HEK293 (cell line): ENCODE measurements around the gene EFCAB11.

ENCODE experiments used
- CTCF ChIA-PET: fragments of 350-600 bp; formaldehyde crosslinking; extraction: SDS; loops from one replicate; lab custom pipeline; 2021; ENCODE audit warnings: antibody characterized with exemption; lab: Yijun Ruan, JAX
- POLR2A ChIA-PET: fragments of 300-600 bp; formaldehyde crosslinking; extraction: SDS; loops from one replicate; lab custom pipeline; 2020; ENCODE audit warnings: antibody characterized with exemption, inconsistent platforms; lab: Yijun Ruan, JAX
- H3K27ac ChIP-seq: fragments of 200-500 bp; sonication (Bioruptor generic); 2 replicates; pipeline ENCODE4 v1.5.1; 2014; ENCODE audit warnings: low read depth, low read length, control low read depth, inconsistent platforms; ENCODE audit errors: extremely low read depth
- H3K36me3 ChIP-seq, 2 experiments: fragments of 200-500 bp in 1 of 2; sonication (Bioruptor generic) in 1 of 2; 1 replicate in 1 of 2; 2 replicates in 1 of 2; pipeline ENCODE4 v1.5.1; 2014 to 2017; ENCODE audit warnings: inconsistent platforms in 2 of 2, low read length in 2 of 2; ENCODE audit not compliant: control insufficient read depth in 2 of 2, insufficient read depth in 1 of 2
- H3K4me1 ChIP-seq: fragments of 200-500 bp; sonication (Bioruptor generic); 2 replicates; pipeline ENCODE4 v1.5.1; 2014; ENCODE audit warnings: mild to moderate bottlenecking, low read length, inconsistent platforms; ENCODE audit not compliant: control insufficient read depth, insufficient read depth
- H3K4me3 ChIP-seq: 2 replicates; pipeline ENCODE4 v1.5.1; 2011; ENCODE audit warnings: low read depth, mild to moderate bottlenecking, control low read depth, low read length, moderate library complexity
- H3K9me3 ChIP-seq: fragments of 200-500 bp; sonication (Bioruptor generic); 2 replicates; pipeline ENCODE4 v1.5.1; 2014; ENCODE audit warnings: low read depth, low read length, inconsistent platforms; ENCODE audit not compliant: control insufficient read depth, insufficient read depth
- EGR2 ChIP-seq: fragments of 450-650 bp; formaldehyde crosslinking; IDR thresholded peaks from 2 replicates; pipeline ENCODE4 v1.5.1; 2016; ENCODE audit warnings: low read depth, missing biosample characterization, missing genetic modification characterization
- ZBTB17 ChIP-seq: fragments of 450-650 bp; formaldehyde crosslinking; IDR thresholded peaks from 2 replicates; pipeline ENCODE4 v1.5.1; 2016; ENCODE audit warnings: missing biosample characterization, missing genetic modification characterization
- ZBTB21 ChIP-seq: fragments of 450-650 bp; formaldehyde crosslinking; IDR thresholded peaks from 2 replicates; pipeline ENCODE4 v1.5.1; 2017; ENCODE audit warnings: missing biosample characterization, missing genetic modification characterization
- ZBTB48 ChIP-seq: fragments of 450-650 bp; formaldehyde crosslinking; IDR thresholded peaks from 2 replicates; pipeline ENCODE4 v1.5.1; 2016; ENCODE audit warnings: missing biosample characterization, missing genetic modification characterization
- ZNF132 ChIP-seq: fragments of 450-650 bp; formaldehyde crosslinking; IDR thresholded peaks from 2 replicates; pipeline ENCODE4 v1.5.1; 2017; ENCODE audit warnings: missing biosample characterization, missing genetic modification characterization, borderline replicate concordance
- ZNF155 ChIP-seq: fragments of 450-650 bp; formaldehyde crosslinking; IDR thresholded peaks from 2 replicates; pipeline ENCODE4 v1.5.1; 2016; ENCODE audit warnings: missing biosample characterization, missing genetic modification characterization
- ZNF2 ChIP-seq: fragments of 450-650 bp; formaldehyde crosslinking; IDR thresholded peaks from 2 replicates; pipeline ENCODE4 v1.5.1; 2016; ENCODE audit warnings: missing biosample characterization, missing genetic modification characterization
- ZNF292 ChIP-seq: fragments of 450-650 bp; formaldehyde crosslinking; IDR thresholded peaks from 2 replicates; pipeline ENCODE4 v1.5.1; 2016; ENCODE audit warnings: low read depth, missing biosample characterization, missing genetic modification characterization, borderline replicate concordance
- ZNF354C ChIP-seq: fragments of 450-650 bp; formaldehyde crosslinking; IDR thresholded peaks from 2 replicates; pipeline ENCODE4 v1.5.1; 2016; ENCODE audit warnings: missing biosample characterization, missing genetic modification characterization, low read depth, borderline replicate concordance
- ZNF37A ChIP-seq: fragments of 450-650 bp; IDR thresholded peaks from 2 replicates; pipeline ENCODE4 v1.5.1; 2018; ENCODE audit warnings: missing biosample characterization, missing genetic modification characterization
- ZNF555 ChIP-seq: fragments of 450-650 bp; formaldehyde crosslinking; conservative IDR thresholded peaks from 2 replicates; pipeline ENCODE4 v1.5.1; 2017; ENCODE audit warnings: missing biosample characterization, mild to moderate bottlenecking, missing genetic modification characterization, inconsistent platforms
- ZNF600 ChIP-seq: fragments of 450-650 bp; formaldehyde crosslinking; IDR thresholded peaks from 2 replicates; pipeline ENCODE4 v1.5.1; 2016; ENCODE audit warnings: missing biosample characterization, missing genetic modification characterization
- ZNF658 ChIP-seq: fragments of 450-650 bp; formaldehyde crosslinking; IDR thresholded peaks from 2 replicates; pipeline ENCODE4; 2016; ENCODE audit warnings: missing biosample characterization, missing genetic modification characterization
- ZNF843 ChIP-seq: fragments of 450-650 bp; formaldehyde crosslinking; IDR thresholded peaks from 2 replicates; pipeline ENCODE4 v1.5.1; 2016; ENCODE audit warnings: missing biosample characterization, missing genetic modification characterization
- ZSCAN16 ChIP-seq: fragments of 450-650 bp; formaldehyde crosslinking; IDR thresholded peaks from 2 replicates; pipeline ENCODE4 v1.5.1; 2016; ENCODE audit warnings: missing biosample characterization, missing genetic modification characterization
- TF ChIP-seq, protein P1 (sequence below): fragments of 450-650 bp; formaldehyde crosslinking; IDR thresholded peaks from 2 replicates; pipeline ENCODE4 v1.5.1; 2016; ENCODE audit warnings: missing biosample characterization, missing genetic modification characterization
- TF ChIP-seq, protein P2 (sequence below): fragments of 450-650 bp; formaldehyde crosslinking; IDR thresholded peaks from 2 replicates; pipeline ENCODE4 v1.5.1; 2016; ENCODE audit warnings: missing biosample characterization, missing genetic modification characterization
- TF ChIP-seq, protein P3 (sequence below): fragments of 450-650 bp; formaldehyde crosslinking; IDR thresholded peaks from 2 replicates; pipeline ENCODE4 v1.5.1; 2016; ENCODE audit warnings: missing biosample characterization, missing genetic modification characterization, low read depth
- TF ChIP-seq, protein P4 (sequence below): fragments of 450-650 bp; formaldehyde crosslinking; IDR thresholded peaks from 2 replicates; pipeline ENCODE4 v1.5.1; 2017; ENCODE audit warnings: missing biosample characterization, missing genetic modification characterization

The EFCAB11 gene

DNA sequence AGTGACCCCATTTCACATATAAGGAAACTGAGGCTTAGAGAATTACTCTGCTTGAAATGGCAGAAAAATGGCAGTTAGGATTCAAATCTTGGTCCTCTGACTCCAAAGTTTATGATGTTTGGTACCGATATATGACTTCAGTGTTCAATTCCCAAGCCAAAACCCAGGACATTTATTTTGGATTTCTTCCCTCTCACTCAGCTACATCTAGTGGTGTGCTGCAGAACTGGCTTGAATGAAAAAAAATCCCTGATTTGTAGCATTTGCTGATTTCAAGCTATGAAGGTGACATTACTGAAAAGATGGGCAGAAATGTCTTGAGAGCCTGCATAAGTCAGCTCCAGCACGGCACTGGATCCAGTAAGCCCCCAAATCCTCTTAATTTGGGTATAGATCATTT lies 106.4 kb downstream of the EFCAB11 start:
- Histone ChIP-seq H3K4me3 (no peak overlapping the region), H3K9me3 (no peaks in the 10 kb centered on the region), H3K4me1 (peaks cover 3% of the 10 kb centered on the region; the same call in 1 of the 2 replicates), H3K36me3 (no peaks in the 10 kb centered on the region), H3K27ac (no peak overlapping the region)
- TF ChIP-seq ZBTB48 (tag by site-specific recombination) (no peak), ZNF37A (tag by site-specific recombination) (no peak), ZBTB17 (tag by site-specific recombination) (no peak), ZNF843 (tag by site-specific recombination) (no peak), ZNF292 (no peak), ZNF2 (tag by site-specific recombination) (no peak), ZNF600 (tag by site-specific recombination) (no peak), ZNF354C (tag by site-specific recombination) (no peak), ZNF155 (tag by site-specific recombination) (no peak), ZNF555 (tag by site-specific recombination) (no peak), ZNF132 (no peak), EGR2 (tag by site-specific recombination) (no peak), ZNF658 (tag by site-specific recombination) (no peak), ZSCAN16 (tag by site-specific recombination) (no peak)
- TF ChIP-seq, protein P1, sequence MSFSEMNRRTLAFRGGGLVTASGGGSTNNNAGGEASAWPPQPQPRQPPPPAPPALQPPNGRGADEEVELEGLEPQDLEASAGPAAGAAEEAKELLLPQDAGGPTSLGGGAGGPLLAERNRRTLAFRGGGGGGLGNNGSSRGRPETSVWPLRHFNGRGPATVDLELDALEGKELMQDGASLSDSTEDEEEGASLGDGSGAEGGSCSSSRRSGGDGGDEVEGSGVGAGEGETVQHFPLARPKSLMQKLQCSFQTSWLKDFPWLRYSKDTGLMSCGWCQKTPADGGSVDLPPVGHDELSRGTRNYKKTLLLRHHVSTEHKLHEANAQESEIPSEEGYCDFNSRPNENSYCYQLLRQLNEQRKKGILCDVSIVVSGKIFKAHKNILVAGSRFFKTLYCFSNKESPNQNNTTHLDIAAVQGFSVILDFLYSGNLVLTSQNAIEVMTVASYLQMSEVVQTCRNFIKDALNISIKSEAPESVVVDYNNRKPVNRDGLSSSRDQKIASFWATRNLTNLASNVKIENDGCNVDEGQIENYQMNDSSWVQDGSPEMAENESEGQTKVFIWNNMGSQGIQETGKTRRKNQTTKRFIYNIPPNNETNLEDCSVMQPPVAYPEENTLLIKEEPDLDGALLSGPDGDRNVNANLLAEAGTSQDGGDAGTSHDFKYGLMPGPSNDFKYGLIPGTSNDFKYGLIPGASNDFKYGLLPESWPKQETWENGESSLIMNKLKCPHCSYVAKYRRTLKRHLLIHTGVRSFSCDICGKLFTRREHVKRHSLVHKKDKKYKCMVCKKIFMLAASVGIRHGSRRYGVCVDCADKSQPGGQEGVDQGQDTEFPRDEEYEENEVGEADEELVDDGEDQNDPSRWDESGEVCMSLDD (tag by site-specific recombination): no peak
- TF ChIP-seq, protein P2, sequence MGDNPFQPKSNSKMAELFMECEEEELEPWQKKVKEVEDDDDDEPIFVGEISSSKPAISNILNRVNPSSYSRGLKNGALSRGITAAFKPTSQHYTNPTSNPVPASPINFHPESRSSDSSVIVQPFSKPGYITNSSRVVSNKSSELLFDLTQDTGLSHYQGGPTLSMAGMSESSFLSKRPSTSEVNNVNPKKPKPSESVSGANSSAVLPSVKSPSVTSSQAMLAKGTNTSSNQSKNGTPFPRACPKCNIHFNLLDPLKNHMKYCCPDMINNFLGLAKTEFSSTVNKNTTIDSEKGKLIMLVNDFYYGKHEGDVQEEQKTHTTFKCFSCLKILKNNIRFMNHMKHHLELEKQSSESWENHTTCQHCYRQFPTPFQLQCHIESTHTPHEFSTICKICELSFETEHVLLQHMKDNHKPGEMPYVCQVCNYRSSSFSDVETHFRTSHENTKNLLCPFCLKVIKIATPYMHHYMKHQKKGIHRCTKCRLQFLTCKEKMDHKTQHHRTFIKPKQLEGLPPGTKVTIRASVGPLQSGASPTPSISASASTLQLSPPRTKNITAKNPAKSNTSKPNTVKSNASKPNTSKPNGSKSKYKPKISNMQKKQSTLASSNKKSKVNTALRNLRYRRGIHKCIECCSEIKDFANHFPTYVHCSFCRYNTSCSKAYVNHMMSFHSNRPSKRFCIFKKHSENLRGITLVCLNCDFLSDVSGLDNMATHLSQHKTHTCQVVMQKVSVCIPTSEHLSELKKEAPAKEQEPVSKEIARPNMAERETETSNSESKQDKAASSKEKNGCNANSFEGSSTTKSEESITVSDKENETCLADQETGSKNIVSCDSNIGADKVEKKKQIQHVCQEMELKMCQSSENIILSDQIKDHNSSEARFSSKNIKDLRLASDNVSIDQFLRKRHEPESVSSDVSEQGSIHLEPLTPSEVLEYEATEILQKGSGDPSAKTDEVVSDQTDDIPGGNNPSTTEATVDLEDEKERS: no peak
- TF ChIP-seq, protein P3, sequence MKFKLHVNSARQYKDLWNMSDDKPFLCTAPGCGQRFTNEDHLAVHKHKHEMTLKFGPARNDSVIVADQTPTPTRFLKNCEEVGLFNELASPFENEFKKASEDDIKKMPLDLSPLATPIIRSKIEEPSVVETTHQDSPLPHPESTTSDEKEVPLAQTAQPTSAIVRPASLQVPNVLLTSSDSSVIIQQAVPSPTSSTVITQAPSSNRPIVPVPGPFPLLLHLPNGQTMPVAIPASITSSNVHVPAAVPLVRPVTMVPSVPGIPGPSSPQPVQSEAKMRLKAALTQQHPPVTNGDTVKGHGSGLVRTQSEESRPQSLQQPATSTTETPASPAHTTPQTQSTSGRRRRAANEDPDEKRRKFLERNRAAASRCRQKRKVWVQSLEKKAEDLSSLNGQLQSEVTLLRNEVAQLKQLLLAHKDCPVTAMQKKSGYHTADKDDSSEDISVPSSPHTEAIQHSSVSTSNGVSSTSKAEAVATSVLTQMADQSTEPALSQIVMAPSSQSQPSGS: no peak
- TF ChIP-seq, protein P4, sequence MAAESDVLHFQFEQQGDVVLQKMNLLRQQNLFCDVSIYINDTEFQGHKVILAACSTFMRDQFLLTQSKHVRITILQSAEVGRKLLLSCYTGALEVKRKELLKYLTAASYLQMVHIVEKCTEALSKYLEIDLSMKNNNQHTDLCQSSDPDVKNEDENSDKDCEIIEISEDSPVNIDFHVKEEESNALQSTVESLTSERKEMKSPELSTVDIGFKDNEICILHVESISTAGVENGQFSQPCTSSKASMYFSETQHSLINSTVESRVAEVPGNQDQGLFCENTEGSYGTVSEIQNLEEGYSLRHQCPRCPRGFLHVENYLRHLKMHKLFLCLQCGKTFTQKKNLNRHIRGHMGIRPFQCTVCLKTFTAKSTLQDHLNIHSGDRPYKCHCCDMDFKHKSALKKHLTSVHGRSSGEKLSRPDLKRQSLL (tag by site-specific recombination): no peak
- ChIA-PET POLR2A (interaction anchor here (0.7 kb wide), 1 partner anchor 635 kb away, joined by 5 read pairs; no protein-coding TSS in a partner anchor), CTCF (interaction anchor here (0.5 to 1.0 kb wide), 2 partner anchors 46 to 423 kb away, joined by 3 to 4 read pairs; no protein-coding TSS in a partner anchor)

DNA sequence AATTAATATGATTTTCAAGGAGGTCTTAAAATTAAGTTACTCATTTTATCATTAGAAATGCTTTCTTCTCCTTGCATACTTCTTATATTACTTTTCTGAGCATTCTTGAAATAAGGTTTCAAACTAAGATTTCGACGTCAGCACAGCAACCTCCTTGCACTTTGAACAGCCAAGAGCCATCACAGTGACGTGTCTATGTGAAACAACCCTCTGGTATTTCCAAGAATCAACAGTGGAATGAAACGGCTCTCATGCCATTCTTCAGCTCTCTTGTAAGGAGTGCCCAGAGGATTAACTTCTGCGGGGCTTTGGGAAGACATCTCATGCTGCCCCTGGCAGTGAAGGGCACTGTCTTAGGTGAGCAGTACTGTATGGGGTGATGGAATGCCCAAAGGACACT lies 109.2 kb downstream of the EFCAB11 start:
- H3K36me3 ChIP-seq: no peaks in the 10 kb centered on the region
- H3K4me1 ChIP-seq: no peaks in the 10 kb centered on the region
- CTCF ChIA-PET: no interaction called here
- POLR2A ChIA-PET: no interaction called here
- no peak overlapping the region for H3K4me3 ChIP-seq
- H3K9me3 ChIP-seq: no peaks in the 10 kb centered on the region
- no peak for TF ChIP-seq ZBTB21 (tag by site-specific recombination)
- no peak overlapping the region for H3K27ac ChIP-seq
